Fibroblast of skin of back (primary cell): ENCODE results near the gene EPHX1.
"Not testable (repeated sequence)": the region's sequence is repeated elsewhere in the genome, so short reads cannot be mapped to it uniquely, and the experiment has no call there.

Experiments
- DNase-seq: peaks from one replicate; pipeline ENCODE4 v3.0.0-alpha.2; 2013

EPHX1 gene

DNA sequence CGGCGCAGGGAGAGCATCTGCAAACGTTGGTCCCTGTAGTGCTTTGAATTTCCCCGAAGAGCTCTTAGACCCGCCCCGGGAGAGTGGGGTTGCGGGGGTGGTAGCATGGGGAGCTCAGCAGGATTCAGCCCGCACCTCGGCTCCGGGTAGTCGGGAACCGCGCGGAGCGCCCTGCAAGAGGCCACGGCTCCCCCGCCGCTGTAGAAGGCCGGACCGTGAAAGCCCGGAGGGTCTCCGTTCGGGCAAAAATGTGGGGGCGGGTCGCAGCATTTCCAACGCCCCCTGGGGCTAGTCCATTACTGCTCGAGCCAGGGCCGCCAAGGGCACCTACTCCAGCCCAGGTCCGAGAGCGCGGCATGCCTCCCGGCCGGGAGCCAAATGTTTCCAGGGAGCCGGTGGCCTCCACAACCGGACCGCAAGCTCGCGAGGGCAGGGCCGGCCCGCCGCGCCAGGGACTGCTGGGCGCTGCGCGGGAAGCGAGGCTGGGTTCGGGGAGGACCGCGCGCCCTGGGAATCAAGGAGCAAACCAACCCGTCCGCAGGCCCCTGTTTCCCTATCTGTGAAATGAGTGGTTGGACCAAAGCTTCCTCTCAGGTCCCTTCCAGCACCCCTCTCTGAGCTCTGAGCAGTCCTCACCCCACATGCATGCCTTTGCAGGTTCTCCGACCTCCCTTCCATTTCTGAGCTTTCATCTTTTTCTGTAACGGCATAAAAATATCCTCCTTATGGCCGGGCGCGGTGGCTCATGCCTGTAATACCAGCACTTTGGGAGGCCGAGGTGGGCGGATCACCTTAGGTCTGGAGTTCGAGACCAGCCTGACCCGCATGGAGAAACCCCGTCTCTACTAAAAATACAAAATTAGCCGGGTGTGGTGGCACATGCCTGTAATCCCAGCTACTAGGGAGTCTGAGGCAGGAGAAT lies 73.0 kb downstream of the EPHX1 start:
- peak; percentile 37 for DNase-seq

DNA sequence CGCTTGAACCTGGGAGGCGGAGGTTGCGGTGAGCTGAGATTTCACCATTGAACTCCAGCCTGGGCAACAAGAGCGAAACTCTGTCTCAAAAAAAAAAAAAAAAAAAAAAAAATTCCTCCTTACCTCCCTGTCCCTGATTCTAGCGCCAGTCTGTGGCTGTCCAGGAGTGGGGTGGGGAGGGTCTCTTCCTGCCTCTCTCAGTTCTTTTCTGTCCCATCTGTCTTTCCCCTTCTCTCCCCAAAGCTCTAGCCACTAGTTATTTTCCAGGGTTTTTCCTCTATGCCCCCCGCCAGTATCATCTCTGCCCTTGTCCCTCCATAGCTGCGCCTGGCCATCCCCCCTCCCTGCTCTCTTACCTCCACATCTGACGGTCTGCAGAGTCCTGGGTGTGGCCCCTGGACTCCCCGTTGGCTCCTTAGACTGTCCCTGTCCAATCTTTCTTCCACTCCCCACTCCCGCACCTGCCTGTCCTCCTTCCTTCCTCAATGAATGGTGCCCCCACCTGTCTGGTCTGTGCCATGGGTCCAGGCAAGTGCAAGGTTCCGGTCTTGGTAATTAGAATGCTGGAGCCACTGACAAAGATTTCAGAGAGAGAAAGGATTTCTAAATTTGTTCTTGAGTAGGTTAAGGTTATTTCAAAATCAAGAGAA lies 73.8 kb downstream of the EPHX1 start:
- DNase-seq, result no peak

DNA sequence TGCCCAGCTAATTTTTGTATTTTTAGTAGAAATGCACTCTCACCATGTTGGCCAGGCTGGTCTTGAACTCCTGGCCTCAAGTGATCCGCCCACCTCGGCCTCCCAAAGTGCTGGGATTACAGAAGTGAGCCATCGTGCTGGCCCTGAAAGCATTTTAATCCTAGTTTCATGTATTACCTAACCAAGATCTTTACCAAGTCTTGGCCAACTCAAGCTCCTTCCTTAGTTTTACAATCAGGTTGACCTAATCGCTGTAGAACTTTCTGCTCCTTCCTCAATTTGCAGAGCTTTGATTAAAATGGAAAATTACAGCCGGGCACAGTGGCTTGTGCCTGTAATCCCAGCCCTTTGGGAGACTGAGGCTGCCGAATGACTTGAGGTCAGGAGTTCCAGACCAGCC lies 75.4 kb downstream of the EPHX1 start:
- DNase-seq, result no peak

DNA sequence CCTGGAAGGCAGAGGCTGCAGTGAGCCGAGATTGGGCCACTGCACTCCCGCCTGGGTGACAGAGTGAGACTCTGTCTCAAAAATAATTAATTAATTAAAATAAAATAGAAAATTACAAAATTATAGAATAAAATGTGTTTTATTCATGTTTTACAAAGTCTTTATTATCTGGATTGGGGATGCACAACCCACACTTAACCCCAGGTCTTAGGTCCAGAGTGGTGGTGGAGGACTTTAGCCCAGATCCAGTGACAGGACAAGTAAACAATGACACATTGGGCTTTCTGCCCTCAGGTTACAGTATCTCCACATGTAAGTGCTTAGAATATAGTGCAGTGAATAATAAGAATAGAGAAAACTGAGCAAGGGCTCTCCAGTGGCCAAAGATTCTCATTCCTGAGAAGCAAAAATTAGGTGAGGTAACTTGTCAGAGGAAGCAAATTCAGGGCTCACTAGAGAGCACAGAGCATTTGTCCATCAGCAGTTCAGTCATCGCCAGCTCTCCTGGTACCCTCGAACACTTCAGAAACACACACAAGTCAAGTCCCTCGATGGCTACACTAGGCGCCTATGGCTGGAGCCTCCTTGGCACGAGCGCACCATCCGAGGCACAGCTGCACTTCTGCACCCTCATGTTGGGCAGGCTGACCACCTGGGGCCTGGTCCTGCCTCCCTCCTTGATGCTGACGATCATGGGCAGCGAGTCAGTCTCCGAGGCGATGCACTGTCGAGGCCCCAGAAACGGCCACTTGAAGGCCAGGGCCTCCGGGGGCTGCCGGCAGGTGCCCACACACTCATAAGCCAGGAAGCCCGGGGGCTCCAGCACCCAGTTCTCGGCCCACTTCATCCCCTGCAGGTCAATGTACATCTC lies 76.5 kb downstream of the EPHX1 start:
- DNase-seq, result no peak

DNA sequence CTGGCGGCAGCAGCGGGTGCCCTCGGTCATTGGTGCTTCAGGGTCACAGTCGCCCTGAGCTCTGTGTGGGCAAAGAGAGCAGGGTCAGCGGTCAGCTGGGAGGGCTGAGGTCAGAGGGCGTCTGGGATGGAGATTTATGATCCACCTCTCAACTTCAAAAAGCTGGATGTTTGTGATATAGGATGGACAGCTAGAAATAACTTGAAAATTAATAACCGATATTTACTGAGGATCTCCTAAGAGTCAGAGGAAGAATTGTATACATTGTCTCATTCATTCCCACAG lies 77.0 kb downstream of the EPHX1 start:
- DNase-seq, result no peak

DNA sequence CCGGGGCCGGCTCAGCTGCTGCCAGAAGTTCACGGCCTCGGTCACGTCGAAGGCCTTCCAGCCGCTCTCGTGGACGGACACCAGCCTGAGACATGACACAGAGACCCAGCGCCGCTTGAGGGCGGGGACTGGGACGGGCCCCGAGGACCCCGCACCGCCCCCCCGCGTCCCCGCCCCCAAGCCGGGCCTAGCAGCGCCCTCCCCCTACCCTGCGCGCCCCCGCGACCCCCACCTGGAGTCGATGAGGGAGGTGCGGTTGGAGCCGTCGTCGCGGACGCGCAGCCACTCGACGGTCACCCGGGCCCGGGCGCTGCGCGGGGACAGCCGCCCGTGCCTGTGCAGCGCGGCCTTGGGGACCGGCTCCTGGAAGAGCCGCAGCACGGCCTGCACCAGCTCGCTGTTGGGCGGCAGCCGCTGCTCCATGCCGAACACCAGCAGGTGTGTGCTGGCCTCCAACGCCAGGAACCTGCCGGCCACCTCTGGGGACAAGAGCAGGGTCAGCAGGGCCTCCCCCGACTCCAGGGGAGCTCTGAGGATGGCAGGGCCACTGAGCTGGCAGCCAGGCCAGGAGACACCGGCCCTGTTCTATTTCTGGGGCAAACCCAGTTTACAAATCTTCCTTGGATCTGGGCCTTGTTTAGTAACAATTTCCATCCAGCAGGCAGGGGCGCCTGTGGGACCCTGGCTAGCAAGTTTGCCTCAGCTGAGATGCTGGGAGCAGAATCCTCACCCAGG lies 77.8 kb downstream of the EPHX1 start:
- DNase-seq, result not testable (repeated sequence)

DNA sequence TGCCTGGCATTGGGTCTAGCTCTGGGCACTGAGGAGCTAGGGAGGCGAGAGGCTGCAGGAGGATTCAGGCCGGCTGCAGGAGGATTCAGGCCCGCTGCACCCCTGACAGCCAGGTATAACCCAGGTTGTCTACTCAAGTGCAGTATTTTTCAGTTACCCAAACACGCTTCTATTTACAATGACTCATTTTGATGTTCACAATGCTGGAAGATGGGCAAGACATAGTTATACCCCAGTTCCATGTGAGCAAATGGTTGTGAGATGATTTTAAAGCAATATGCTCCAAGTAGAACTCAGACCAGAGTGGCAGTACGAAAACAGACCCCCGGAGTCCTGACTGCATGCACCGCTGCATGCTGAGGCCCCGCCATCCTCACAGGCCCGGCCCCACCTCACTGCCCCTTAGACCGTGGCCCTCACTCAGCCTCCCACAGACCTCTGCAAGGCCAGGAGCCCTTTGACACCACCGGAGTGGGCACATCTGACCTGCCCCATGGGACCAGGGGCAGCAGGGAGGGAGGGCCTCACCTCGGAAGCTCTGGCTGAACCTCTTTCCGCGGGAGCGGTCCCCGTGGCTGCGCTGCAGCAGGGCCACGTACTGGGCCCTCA lies 78.5 kb downstream of the EPHX1 start:
- DNase-seq, result no peak

DNA sequence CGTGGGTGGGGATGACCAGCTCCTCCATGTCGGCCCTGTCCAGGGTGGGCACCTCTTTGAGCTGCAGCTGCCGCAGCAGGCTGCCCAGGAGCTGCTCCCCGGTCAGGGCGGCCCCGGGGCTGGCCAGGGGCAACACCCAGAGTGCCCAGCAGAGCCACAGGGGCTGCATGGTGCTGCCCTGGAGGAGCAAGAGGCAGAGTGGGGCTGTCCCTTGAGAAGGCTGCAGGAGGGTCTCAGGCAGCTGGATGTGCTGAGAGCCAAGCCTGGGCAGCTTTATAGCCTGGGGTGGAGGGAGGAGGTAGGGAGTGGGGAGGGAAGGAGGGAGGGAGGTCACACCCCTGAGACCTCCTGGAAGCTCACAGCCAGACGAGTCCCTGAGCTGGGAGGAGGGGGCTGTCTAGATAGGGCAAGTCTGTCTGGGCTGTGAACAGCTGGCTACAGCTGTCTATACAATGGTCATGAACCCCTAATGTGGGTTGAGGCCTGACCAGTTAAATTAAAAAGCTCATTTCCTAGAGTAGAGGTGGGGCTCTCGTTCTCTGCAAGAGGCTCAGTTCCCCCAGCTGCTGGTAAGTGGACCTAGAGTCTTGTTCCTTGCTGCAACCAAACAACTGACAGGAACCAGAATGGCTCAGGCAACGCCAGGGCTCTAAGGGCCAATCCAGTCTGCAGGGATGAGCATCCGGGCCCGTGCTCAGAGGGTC lies 79.1 kb downstream of the EPHX1 start, which contains the start of gene LEFTY1:
TSS of gene LEFTY1 (minus strand) at position 249 of the 704 bp plus-strand sequence. CDS start at position 169, 80 bp downstream.
- no peak for DNase-seq

DNA sequence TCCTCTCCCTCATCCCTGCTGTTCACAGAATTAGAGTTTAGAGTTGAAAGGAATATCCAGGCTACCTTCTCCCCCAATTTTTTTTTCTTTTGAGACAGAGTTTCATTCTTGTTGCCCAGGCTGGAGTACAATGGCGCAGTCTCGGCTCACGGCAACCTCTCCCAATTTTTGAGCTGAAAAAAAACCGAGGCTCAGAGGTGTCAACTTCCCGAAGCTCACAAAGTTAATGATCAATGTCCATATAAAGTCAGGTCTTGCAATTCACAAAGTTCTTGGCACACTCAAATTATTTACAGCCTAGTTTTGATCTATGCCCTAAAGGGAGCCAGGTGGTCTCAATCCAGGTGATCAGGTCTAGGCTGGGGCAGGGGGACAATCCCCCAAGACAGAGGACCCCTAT lies 79.8 kb downstream of the EPHX1 start:
- no peak for DNase-seq

DNA sequence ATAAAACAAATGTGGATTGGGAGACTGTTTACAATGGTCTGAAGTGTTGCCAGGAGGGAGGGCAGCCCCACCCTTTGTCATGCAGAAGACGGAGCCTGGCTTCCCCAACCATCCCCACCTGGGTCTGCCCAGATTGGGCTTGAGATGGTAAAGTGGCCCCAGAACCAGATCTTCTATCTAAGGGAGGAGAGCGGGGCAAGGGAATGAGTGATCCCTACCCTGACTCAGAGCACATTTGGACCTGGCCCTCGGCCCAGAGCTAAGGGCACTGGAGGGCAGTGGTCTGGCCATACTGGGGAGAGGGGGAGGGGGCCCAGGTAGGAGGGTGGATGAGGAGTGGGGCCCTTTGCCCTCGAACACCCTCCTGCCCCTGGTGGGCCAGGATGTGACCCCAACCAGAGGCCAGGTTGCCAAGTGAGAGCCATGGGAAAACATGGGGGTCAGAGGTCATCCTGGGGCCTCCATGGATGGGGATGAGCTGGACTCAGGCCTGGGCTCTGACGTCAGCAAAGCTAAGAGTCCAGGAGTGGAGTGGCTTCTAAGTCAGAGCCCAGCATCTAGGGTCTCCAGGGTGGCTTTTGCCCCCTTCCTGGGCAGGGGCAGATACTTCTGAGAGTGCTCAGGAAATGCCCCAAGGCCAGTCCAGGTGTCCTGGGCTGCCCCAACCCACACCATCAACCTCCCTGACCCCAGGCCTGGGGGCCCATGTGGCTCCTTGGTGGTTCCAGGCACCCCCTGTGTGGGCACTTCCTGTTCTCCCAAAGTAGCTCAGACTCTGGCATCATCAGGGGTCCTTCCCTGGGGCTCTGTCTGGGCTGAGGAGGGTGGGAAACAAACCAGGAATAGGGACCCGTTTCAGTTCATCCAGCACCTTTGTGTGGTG lies 80.7 kb downstream of the EPHX1 start:
- no peak for DNase-seq

DNA sequence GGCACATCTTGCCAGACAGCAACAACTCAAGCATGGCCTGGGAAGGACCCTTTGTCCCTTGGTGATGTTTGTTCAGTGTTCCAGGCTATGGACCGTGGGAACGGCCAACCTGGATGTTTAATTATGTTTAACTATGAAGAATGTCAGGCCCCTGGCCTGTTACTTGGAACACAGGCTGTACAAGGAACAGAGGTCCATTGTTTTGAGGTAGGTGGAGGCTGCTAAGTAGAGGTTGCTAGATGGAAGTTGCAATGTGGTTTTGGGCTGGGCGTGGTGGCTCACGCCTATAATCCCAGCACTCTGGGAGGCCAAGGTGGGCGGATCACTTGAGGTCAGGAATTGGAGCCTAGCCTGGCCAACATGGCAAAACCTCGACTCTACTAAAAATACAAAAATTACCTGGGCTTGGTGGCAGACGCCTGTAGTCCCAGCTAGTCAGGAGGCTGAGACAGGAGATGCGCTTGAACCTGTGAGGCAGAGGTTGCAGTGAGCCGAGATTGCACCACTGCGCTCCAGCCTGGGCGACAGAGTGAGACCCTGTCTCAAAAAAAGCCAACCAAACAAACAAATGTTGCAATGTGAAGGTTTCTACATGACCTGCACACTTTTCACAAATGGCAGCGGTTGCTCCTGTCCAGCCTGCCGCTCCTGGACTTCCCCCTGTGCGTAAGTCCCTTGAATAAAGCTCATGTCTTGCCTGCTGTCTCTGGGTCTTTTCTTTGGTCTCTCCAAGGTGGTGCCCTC lies 81.5 kb downstream of the EPHX1 start:
- DNase-seq, result no peak

DNA sequence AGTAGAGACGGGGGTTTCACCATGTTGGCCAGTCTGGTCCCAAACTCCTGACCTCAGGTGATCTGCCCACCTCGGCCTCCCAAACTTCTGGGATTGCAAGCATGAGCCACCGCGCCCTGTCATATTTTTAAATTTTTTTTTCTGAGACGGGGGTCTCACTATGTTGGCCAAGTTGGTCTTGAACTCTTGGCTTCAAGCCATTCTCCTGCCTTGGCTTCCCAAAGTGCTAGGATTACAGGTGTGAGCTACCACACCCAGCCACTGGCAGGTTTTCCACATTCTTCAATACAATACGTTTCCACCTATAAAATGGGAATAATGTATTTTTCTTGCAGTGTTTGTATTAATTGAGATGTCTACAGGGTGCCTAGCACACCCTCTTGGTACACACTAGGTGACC lies 82.4 kb downstream of the EPHX1 start:
- DNase-seq, result no peak
